Measurements from ENCODE around the gene CLMN.

DNA sequence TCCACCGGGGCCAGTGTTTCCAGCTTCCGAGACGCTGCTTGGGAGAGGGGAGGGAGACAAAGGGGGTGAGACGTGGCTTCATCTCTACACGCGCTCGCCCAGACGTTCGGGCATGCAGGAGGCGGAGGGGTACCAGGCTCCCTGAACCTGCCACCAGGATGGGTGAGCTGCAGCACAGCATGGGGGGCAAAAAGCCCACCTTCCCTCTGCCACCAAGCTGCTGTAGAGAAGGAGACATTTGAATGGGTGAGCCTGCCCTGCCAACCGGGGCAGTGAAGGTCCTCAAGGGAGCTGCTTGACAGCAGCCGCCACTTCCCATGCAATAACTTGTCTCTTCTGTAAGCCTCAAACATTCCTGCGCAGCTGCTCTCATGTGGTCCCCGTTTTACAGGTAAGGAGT is 83.9 kb downstream of the CLMN start:
- TF ChIP-seq POLR2A (IDR thresholded peaks at IDR 0.05) = no peak
- TF ChIP-seq, protein P1, sequence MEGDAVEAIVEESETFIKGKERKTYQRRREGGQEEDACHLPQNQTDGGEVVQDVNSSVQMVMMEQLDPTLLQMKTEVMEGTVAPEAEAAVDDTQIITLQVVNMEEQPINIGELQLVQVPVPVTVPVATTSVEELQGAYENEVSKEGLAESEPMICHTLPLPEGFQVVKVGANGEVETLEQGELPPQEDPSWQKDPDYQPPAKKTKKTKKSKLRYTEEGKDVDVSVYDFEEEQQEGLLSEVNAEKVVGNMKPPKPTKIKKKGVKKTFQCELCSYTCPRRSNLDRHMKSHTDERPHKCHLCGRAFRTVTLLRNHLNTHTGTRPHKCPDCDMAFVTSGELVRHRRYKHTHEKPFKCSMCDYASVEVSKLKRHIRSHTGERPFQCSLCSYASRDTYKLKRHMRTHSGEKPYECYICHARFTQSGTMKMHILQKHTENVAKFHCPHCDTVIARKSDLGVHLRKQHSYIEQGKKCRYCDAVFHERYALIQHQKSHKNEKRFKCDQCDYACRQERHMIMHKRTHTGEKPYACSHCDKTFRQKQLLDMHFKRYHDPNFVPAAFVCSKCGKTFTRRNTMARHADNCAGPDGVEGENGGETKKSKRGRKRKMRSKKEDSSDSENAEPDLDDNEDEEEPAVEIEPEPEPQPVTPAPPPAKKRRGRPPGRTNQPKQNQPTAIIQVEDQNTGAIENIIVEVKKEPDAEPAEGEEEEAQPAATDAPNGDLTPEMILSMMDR (IDR thresholded peaks at IDR 0.05) = no peak
